Transverse colon (tissue), 3 donors: Measurements from ENCODE around the gene ZNF470.

Source experiments
- CTCF ChIP-seq, 5 experiments: fragments of 200-600 bp in 3 of 5; fragments of 450-650 bp in 2 of 5; sonication (generic) in 3 of 5; IDR thresholded peaks; 1 replicate in 2 of 5; 2 replicates in 3 of 5; pipeline ENCODE4 v1.5.1; 2016 to 2017; ENCODE audit warnings: antibody characterized with exemption in 5 of 5, inconsistent platforms in 3 of 5, mild to moderate bottlenecking in 2 of 5, moderate library complexity in 1 of 5
- POLR2A ChIP-seq: fragments of 450-650 bp; IDR thresholded peaks from one replicate; pipeline ENCODE4 v1.6.1; 2016; ENCODE audit warnings: antibody characterized with exemption, mild to moderate bottlenecking, moderate library complexity

- TF ChIP-seq CTCF (IDR thresholded peaks at IDR 0.05) (no peak), POLR2A (no peak)
These were observed 50.3 kb downstream of the ZNF470 start for GRCh38 chr19:56617531-56617930.
